Measurements from ENCODE around the gene WSCD2.

WSCD2 gene

DNA sequence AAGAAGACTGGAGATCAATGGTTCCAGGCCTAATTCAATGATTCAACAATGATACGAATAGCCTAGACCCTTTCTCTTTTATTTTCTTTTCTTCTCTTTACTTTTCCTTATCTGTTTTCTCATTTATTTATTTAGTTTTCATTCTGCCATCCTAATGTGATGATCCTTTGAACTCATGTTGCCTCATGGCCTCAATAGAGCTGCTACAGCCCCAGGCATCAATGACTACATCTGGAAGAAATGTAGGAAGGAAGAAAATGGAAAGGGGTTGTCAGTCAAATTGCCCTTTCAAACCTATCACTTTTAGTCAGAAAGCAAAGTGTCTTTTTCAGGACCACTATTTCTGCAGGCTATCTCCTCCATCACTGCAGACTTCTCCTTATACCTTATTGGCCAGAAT is 140.1 kb downstream of the WSCD2 start:
- in situ Hi-C loops (cut with MboI; ENCODE audit: low pct_unique_long_range_greater_than_20kb, low sequenced_read_pairs, unreplicated experiment): no loop called here
- no peak for DNase-seq (ENCODE audit: low spot score)
- TF ChIP-seq, protein P1, sequence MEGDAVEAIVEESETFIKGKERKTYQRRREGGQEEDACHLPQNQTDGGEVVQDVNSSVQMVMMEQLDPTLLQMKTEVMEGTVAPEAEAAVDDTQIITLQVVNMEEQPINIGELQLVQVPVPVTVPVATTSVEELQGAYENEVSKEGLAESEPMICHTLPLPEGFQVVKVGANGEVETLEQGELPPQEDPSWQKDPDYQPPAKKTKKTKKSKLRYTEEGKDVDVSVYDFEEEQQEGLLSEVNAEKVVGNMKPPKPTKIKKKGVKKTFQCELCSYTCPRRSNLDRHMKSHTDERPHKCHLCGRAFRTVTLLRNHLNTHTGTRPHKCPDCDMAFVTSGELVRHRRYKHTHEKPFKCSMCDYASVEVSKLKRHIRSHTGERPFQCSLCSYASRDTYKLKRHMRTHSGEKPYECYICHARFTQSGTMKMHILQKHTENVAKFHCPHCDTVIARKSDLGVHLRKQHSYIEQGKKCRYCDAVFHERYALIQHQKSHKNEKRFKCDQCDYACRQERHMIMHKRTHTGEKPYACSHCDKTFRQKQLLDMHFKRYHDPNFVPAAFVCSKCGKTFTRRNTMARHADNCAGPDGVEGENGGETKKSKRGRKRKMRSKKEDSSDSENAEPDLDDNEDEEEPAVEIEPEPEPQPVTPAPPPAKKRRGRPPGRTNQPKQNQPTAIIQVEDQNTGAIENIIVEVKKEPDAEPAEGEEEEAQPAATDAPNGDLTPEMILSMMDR (IDR thresholded peaks at IDR 0.05; ENCODE audit: extremely low read depth, insufficient read depth, missing control alignments): no peak

DNA sequence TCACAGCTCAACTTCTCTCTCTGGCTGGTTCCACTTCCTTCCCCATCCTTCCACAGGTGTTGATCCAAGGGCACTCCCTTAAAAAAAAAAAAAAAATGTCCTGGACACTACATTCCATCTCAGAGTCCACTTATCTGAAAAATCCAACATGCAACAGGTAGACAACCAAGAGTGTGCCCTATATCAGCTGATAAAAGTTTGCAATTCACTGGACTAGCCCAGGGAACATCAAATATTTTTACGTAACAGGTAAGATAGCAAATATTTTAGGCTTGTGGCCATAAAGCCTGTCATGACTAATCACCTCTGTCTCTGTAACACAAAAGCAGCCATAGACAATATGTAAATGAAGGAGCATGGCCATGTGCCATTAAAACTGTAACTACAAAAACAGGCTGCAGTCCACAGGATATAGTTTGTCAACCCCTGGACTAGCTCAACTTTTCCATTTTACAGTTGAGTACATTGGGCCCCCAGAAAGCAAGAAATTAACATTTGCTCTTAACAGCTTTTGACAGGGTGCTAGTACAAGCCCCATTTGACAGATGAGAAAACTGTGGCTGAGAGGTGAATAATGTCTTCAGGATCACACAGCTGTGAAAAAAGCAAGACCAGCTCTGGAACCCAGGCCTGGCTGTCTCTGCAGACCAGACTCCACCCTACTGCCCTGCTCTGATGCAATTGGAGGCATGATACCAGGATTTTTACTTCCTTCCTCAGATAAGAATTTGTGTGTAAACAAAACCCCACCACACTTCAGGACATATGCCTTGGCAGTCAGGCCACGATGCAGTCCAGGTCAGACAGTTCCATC is 141.2 kb downstream of the WSCD2 start:
- no peak for DNase-seq (ENCODE audit: low spot score)
- TF ChIP-seq, protein P1 (IDR thresholded peaks at IDR 0.05; ENCODE audit: extremely low read depth, insufficient read depth, missing control alignments): no peak
- in situ Hi-C loops (cut with MboI; ENCODE audit: low pct_unique_long_range_greater_than_20kb, low sequenced_read_pairs, unreplicated experiment): no loop called here

DNA sequence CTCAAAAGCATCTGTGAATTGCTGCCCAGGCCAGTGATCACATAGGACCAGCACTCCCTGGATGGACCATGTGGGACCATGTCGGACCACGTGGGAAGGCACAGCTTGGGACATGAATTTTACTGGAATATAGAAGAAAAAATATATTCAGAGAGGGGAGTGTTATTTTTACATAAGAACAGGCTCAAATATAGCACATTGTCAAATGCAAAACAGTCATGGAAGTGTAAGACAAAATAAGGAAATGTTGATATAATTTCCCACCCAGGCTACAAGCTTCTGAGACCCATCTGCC is 141.7 kb downstream of the WSCD2 start:
- in situ Hi-C loops (cut with MboI; ENCODE audit: low pct_unique_long_range_greater_than_20kb, low sequenced_read_pairs, unreplicated experiment): no loop called here
- DNase-seq (ENCODE audit: low spot score): no peak
- TF ChIP-seq, protein P1 (IDR thresholded peaks at IDR 0.05; ENCODE audit: extremely low read depth, insufficient read depth, missing control alignments): no peak

DNA sequence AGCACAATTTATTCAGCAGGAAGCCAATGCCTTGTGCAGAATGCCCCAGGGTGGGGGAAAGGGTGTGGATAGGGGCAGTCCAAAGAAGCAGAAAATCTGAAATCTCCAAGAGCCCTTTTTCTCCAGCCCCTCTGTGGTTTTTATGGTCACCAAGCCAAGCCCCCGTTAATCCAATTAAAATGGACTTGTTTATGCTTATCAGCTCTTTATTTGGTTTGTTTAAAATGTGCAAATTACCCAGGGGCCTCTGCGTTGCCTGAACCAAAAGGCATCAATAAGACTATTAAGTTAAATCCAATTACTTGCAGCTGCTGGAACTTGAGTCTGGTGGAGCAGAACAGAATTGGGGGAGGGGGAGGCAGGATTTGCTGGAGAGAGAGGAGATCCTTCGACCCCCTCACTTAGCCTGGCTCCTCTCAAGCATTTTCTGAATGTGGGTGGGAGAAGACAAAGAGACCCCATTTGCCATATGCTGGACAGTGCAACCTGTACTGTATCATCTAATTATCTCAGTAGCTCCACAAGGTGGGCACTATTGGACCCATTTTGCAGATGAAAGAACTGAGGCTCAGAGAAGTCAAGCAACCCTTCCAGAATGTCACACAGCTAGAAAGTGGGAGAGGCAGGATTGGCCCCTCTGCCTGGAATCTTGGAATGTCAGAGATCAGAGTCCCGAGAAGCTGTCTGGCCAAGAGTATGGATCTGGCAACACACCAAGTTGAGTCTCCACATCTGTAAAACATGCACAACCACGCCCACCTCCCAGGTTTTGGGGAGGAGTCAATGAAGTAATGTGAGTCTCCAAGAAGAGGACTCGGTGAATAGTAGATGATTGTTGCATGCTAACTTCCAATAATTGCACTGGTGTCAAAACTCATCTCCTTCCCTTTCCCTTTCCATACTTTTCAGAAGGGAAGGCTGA is 143.1 kb downstream of the WSCD2 start:
- in situ Hi-C loops (cut with MboI; ENCODE audit: low pct_unique_long_range_greater_than_20kb, low sequenced_read_pairs, unreplicated experiment): no loop called here
- no peak for DNase-seq (ENCODE audit: low spot score)
- TF ChIP-seq, protein P1 (IDR thresholded peaks at IDR 0.05; ENCODE audit: extremely low read depth, insufficient read depth, missing control alignments): no peak

DNA sequence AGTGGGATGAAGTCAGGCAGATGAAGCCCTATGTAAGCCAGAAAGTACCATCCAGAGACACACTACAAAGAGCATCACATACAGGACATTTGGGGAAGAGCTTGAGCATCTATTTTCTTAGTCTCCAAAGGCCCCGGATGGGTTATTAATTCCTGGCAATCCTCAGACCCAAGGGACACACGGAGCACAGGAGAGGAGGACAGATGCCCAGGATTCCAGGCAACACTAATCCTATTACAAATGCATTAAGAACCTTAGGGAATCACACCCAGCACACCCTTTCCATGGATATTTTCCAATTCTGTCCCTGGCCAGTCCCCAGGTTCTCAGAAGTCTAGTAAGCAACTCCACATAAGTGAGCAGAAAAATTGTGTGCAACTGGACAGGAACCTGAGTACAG is 144.1 kb downstream of the WSCD2 start:
- in situ Hi-C loops (cut with MboI; ENCODE audit: low pct_unique_long_range_greater_than_20kb, low sequenced_read_pairs, unreplicated experiment): no loop called here
- TF ChIP-seq, protein P1 (IDR thresholded peaks at IDR 0.05; ENCODE audit: extremely low read depth, insufficient read depth, missing control alignments): no peak
- DNase-seq (ENCODE audit: low spot score): no peak

DNA sequence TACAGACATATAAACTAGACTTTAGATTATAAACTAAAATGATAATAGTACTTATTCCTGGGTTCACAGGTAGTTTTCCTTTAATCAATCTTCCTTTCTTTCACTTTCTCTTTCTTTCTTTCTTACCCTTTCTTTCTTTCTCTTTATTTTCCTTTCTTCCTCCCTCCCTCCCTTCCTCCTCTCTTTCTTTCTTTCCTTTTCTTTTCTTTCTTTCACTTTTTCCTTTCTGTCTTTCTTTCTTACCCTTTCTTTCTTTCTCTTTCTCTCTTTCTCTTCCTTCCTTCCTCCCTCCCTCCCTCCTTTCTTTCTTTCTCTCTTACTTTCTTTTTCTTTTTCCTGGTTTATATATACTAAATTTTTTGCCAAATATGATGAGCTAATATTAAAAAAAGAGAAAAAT is 148.5 kb downstream of the WSCD2 start:
- in situ Hi-C loops (cut with MboI; ENCODE audit: low pct_unique_long_range_greater_than_20kb, low sequenced_read_pairs, unreplicated experiment): no loop called here
- TF ChIP-seq, protein P1 (IDR thresholded peaks at IDR 0.05; ENCODE audit: extremely low read depth, insufficient read depth, missing control alignments): no peak
- no peak for DNase-seq (ENCODE audit: low spot score)
